Measurements from ENCODE around the gene MATN1. TPM values are rescaled to one million over a fixed set of nuclear protein-coding genes. Genes with fewer than 3 reads are reported as not detected.

Gene MATN1
- total RNA-seq, 2 experiments from 2014 or later, result 0.28 to 0.42 TPM

DNA sequence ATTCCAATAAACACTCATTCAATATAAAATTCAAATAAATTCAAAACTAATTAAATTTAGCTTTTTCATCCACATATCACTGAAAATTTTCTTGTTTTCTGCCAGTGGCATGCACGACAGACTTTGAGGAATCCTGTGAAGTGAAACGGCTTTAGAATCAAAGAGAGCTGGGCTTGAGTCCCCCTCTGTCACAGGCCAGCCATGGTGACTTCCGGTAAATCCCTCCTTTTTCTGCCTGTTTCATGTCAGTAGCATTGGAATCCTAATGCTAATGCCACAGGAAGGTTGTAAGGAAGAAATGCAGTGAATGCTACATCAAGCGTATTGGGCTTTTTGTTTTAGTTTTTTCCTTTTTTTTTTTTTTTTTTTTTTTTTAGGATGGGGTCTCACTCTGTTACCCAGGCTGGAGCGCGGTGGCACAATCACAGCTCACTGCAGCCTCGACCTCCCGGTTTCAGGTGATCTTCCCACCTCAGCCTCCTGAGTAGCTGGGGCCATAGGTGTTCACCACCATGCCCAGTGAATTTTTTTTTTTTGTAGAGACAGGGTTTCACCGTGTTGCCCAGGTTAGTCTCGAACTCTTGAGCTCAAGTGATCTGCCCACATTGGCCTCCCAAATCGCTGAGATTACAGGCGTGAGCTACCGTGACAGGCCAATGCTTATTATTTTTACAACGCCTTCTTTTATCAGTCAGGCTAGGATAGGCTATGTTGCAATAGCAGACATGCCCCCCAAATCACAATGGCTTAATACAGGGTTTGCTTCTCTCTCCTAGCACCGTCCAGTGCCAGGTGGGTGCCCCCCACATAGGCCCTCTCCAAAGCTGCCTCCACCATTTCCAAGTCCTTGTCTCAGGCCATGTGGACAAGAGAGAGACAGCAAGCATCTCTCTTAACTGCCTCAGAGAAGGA lies 3.6 kb upstream of the MATN1 start:
- POLR2A ChIA-PET, result interaction anchor here (0.9 to 1.3 kb wide), 3 partner anchors 24 to 53 kb away, joined by 3 to 4 read pairs (median 3); no protein-coding TSS in a partner anchor
- CTCF ChIA-PET (ENCODE audit: unreplicated experiment), result interaction anchor here (1.0 to 1.8 kb wide), 4 partner anchors 17 to 51 kb away, joined by 3 to 5 read pairs (median 4); no protein-coding TSS in a partner anchor
- intact Hi-C loops (cut with micrococcal nuclease; ENCODE audit: unreplicated experiment), result no loop called here

DNA sequence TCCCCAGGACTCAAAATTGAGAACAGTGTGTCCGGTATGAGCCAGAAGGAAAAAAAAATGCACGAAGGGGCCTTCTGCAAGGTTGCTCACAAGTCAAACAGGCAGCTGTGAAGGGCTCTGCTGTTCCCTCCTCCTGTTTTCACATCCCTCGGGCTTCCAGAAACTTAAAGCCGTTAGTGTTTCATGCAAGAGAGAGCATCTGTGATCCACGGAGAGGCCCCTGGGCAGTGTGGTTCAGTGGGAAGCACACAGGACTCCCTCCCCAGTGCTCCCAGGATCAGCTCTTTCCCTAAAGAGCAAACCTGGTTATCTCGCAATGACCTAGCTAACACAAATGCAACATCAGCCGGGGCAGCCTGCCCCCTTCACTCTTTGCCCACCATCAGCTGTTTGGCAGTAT lies 2.9 kb upstream of the MATN1 start:
- H3K4me2 ChIP-seq (ENCODE audit: low read length), result no peak overlapping the region
- POLR2A ChIA-PET, result interaction anchor here (1.0 kb wide), 1 partner anchor 25 kb away, joined by 3 read pairs; no protein-coding TSS in a partner anchor
- no peak overlapping the region for H2AFZ ChIP-seq (ENCODE audit: low read length)
- no peaks in the 10 kb centered on the region for H3K36me3 ChIP-seq (ENCODE audit: insufficient read depth, low read length)
- no peaks in the 10 kb centered on the region for H3K79me2 ChIP-seq (ENCODE audit: insufficient read depth, low read depth, low read length)
- no peak overlapping the region for H3K27ac ChIP-seq (ENCODE audit: low read depth, low read length, poor library complexity, severe bottlenecking)
- no peak for TF ChIP-seq EZH2phosphoT487 (IDR thresholded peaks at IDR 0.05; ENCODE audit: borderline replicate concordance, low read depth, low read length)
- TF ChIP-seq, protein P1, sequence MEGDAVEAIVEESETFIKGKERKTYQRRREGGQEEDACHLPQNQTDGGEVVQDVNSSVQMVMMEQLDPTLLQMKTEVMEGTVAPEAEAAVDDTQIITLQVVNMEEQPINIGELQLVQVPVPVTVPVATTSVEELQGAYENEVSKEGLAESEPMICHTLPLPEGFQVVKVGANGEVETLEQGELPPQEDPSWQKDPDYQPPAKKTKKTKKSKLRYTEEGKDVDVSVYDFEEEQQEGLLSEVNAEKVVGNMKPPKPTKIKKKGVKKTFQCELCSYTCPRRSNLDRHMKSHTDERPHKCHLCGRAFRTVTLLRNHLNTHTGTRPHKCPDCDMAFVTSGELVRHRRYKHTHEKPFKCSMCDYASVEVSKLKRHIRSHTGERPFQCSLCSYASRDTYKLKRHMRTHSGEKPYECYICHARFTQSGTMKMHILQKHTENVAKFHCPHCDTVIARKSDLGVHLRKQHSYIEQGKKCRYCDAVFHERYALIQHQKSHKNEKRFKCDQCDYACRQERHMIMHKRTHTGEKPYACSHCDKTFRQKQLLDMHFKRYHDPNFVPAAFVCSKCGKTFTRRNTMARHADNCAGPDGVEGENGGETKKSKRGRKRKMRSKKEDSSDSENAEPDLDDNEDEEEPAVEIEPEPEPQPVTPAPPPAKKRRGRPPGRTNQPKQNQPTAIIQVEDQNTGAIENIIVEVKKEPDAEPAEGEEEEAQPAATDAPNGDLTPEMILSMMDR (conservative IDR thresholded peaks at IDR 0.05; ENCODE audit: low read length), result no peak
- no peaks in the 10 kb centered on the region for H3K9me2 ChIP-seq (ENCODE audit: insufficient read depth, low read length)
- no TSS peak for BruUV-seq (replicated peaks)
- DNase-seq (ENCODE audit: low spot score), result no peak
- intact Hi-C loops (cut with micrococcal nuclease; ENCODE audit: unreplicated experiment), result no loop called here
- H3K4me3 ChIP-seq (ENCODE audit: low read depth, low read length, poor library complexity, severe bottlenecking), result no peak overlapping the region
- CTCF ChIA-PET (ENCODE audit: unreplicated experiment), result interaction anchor here (1.8 kb wide), 1 partner anchor 52 kb away, joined by 5 read pairs; no protein-coding TSS in a partner anchor
- no peaks in the 10 kb centered on the region for H3K9me3 ChIP-seq (ENCODE audit: low read length)
- H3K4me1 ChIP-seq (ENCODE audit: insufficient read depth, low read length, poor library complexity, severe bottlenecking), result peaks cover 32% of the 10 kb centered on the region
- H4K20me1 ChIP-seq (ENCODE audit: insufficient read depth, low read length), result no peaks in the 10 kb centered on the region

More for the DNA sequence above, 3.6 kb upstream of the MATN1 start:
- TF ChIP-seq, protein P1 (conservative IDR thresholded peaks at IDR 0.05; ENCODE audit: low read length), result no peak
- no peak for TF ChIP-seq EZH2phosphoT487 (IDR thresholded peaks at IDR 0.05; ENCODE audit: borderline replicate concordance, low read depth, low read length)
- H3K4me1 ChIP-seq (ENCODE audit: insufficient read depth, low read length, poor library complexity, severe bottlenecking), result peaks cover 36% of the 10 kb centered on the region
- no peak overlapping the region for H3K4me2 ChIP-seq (ENCODE audit: low read length)
- H3K4me3 ChIP-seq (ENCODE audit: low read depth, low read length, poor library complexity, severe bottlenecking), result no peak overlapping the region
- no peaks in the 10 kb centered on the region for H3K9me3 ChIP-seq (ENCODE audit: low read length)
- H3K9me2 ChIP-seq (ENCODE audit: insufficient read depth, low read length), result no peaks in the 10 kb centered on the region
- no peak for DNase-seq (ENCODE audit: low spot score)
- BruUV-seq (replicated peaks), result no TSS peak
- H4K20me1 ChIP-seq (ENCODE audit: insufficient read depth, low read length), result no peaks in the 10 kb centered on the region
- H3K36me3 ChIP-seq (ENCODE audit: insufficient read depth, low read length), result no peaks in the 10 kb centered on the region
- H3K79me2 ChIP-seq (ENCODE audit: insufficient read depth, low read depth, low read length), result no peaks in the 10 kb centered on the region
- no peak overlapping the region for H2AFZ ChIP-seq (ENCODE audit: low read length)
- no peak overlapping the region for H3K27ac ChIP-seq (ENCODE audit: low read depth, low read length, poor library complexity, severe bottlenecking)

All from OCI-LY7 (cell line).